GM20000 (cell line): ENCODE measurements around the gene DCUN1D3.
A peak's percentile ranks its signal among the peaks of the same experiment; 100 is the strongest.

Experiments used
- DNase-seq: peaks from one replicate; pipeline ENCODE4 v3.0.0; 2012; ENCODE audit warnings: low spot score
- TF ChIP-seq, protein P1 (sequence below): IDR thresholded peaks from 2 replicates; pipeline ENCODE4 v1.5.1; 2012; ENCODE audit warnings: mild to moderate bottlenecking, control low read depth; ENCODE audit errors: extremely low read depth, missing control alignments

The DCUN1D3 gene

DNA sequence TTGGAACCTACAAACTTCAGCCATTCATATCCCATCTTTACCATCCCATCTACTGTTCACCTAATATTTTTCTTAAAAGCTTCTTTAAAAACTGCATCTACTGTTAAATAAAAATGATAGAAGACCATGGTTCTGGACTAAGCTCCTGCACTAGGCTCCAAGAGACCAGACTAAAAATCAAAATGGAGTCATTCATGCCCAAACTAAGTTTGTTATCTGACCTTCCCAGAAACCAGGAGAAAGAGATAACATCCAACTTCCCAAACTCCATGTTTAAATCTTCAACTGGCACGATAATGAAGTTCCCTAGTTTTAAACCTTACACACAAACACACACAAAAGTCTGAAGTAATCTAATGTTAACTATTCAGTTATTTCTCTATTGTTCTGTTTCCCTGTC lies 13.8 kb downstream of the DCUN1D3 start:
- TF ChIP-seq, protein P1, sequence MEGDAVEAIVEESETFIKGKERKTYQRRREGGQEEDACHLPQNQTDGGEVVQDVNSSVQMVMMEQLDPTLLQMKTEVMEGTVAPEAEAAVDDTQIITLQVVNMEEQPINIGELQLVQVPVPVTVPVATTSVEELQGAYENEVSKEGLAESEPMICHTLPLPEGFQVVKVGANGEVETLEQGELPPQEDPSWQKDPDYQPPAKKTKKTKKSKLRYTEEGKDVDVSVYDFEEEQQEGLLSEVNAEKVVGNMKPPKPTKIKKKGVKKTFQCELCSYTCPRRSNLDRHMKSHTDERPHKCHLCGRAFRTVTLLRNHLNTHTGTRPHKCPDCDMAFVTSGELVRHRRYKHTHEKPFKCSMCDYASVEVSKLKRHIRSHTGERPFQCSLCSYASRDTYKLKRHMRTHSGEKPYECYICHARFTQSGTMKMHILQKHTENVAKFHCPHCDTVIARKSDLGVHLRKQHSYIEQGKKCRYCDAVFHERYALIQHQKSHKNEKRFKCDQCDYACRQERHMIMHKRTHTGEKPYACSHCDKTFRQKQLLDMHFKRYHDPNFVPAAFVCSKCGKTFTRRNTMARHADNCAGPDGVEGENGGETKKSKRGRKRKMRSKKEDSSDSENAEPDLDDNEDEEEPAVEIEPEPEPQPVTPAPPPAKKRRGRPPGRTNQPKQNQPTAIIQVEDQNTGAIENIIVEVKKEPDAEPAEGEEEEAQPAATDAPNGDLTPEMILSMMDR: no peak
- no peak for DNase-seq

DNA sequence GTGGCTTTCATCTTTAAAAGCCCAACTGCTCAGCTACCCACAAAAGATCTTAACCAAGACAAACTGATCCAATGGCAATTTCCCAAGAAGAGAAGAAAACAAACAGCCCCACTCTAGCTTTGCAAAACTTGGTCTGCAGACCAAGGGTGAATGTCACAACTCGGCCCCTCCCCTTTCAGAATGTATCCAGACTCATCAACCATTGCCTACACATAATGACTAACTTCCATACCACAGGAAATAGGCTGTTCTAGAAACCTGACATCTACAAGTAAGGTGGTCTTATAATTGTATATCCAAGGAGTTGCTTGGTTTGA lies 16.0 kb downstream of the DCUN1D3 start:
- no peak for DNase-seq
- TF ChIP-seq, protein P1: no peak

DNA sequence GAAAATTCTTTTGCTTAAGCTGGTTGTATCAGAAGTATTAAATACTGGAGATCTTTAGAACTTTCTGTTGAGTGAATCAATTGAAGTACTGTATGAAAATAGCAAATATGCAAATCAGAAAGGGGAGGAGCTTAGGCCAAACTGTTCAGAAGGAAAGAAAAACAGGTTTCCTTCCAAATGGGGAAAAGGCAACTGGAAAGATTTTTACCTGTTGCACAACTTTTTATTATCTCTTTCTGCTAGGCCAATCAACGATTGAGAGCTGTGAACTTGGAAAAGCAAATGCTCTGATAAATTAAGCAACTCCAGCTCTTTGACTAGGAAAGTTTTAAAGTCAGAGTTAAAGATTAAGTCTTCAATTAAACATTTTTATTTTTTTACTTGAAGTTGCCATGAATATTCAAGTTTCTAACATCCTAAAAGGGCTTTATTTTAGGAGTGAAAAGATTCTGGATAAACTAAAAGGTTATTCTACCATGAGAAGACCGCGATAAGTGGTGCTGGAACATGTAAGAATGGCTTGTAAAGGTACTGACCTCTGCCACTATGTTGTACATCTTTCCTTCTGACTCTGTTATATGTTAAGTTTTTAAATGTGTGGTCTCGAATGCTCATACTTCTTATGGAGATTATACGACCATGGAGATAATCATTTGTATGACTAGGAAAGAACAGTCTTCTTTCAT lies 16.5 kb downstream of the DCUN1D3 start:
- DNase-seq: no peak
- TF ChIP-seq, protein P1: no peak

DNA sequence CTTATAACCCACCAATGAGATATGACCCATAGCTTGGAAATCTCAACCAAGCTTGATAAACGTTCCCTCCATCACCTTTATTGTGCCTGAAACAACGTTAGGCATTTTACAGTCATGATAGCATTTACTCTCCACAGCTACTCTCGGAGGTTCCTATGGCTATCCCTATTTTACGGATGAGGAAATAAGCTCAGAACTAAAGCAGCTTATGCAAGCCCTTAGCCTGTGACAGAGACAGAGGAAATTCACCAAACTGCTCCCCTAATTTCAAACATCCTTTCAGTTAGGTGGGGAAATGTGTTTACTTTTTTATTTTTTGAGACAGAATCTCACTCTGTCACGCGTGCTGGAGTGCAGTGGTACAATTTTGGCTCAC lies 18.7 kb downstream of the DCUN1D3 start:
- TF ChIP-seq, protein P1: no peak
- no peak for DNase-seq

DNA sequence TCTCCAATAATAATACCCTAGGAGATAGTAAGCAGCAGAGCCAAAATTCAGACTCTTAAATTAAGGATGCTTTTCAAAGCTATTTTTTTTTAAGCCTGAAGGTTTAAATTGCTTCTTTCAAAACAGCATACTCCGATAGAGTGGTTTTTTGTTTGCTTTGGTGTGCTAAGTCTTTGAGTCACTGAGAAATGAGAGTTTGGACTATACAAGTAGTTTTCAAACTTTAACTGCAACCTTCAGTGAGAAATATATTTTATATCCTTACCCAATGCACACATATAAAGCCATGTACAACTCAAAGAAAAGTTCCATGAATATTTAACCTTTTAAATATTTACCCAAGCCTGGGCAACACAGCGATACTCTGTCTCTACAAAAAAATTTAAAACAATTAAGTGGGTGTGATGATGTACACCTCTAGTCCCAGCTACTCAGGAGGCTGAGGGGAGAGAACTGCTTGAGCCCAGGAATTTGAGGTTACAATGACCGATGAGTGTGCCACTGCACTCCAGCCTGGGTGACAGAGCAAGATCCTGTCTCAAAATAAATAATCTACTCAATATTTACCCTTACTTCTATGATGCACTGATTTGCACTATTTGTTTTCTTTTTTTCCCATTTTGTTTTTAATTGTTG lies 19.2 kb downstream of the DCUN1D3 start:
- DNase-seq: no peak

DNA sequence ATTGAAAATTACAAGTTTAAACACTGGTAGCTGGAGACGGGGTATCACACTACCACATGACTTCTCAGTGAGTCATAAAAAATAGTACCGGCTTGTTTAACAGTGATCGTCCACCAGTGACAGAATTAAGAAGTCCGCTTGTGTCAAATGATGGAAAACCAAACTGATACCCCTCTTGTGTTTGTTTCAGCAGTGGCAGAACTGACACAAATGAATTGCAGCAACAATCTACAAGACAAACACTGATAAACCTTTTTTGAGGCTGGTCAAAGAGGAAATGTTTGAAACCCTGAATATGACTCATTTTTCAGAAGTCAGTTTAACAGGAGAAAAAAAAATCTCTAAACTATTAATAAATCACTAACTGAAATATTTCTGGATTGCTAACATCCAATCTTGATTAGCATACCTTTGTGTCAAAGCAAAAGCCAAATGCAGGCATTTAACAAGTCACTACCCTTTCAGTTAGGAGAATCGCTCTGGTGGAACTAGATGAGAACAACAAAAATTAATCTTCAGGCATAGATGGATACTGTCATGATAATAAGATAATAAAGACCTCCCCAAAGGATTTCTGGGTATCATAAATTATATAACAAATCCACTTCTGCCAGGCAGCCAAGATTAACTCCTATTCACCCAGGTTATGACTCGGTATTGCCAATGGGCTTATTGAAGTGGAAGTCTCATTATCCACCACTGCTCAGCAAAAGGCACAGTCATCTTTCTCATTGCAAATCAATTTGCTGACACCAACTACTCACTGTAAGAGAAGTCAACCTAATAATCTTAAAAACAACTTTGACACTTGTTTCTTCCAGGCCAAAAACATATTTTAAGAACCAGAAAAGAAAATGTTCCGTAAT lies 20.8 kb downstream of the DCUN1D3 start:
- DNase-seq: peak; percentile 43
- TF ChIP-seq, protein P1: no peak

More for the DNA sequence above, 19.2 kb downstream of the DCUN1D3 start:
- TF ChIP-seq, protein P1: no peak

DNA sequence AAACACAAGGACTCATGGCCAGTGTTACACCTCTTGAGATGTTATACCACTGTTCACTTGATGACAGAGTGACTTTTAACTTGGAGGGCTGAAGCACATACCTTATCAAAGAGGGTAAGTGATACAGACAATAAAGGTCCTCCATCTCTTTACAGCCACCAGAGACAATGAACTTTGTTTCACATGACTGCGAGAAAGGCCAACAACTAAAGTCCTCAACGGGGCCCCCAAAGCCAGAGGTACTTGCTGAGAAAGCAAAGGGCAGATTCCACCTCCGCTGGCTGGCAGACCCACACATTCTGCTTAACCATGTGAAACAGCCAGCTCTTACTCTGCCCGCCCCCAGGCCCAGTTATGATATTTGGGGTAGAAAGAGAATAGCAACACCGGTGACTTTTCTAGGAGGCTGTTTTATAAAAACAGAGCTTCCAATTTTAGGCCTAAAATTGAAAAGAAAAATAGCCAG lies 21.4 kb downstream of the DCUN1D3 start:
- no peak for DNase-seq
- TF ChIP-seq, protein P1: no peak
